ENCODE results near the gene ACYP2.

- TF ChIP-seq POLR2A (IDR thresholded peaks at IDR 0.05) = no peak
- no peak for TF ChIP-seq CTCF (IDR thresholded peaks at IDR 0.05)
Measured at GRCh38 chr2:54287532-54287931, 172.1 kb downstream of the ACYP2 start.
